GM18870 (cell line): ENCODE results near the gene C15orf39.
"Not testable (repeated sequence)": the region's sequence is repeated elsewhere in the genome, so short reads cannot be mapped to it uniquely, and the experiment has no call there.

Source experiments
- ATAC-seq: cut with Tn5 transposase; IDR thresholded peaks from one replicate; pipeline ENCODE4 v1.9.1; 2021; ENCODE audit warnings: moderate library complexity; ENCODE audit not compliant: unreplicated experiment

C15orf39 gene

GRCh38 chr15:75229191-75230015 is 27.7 kb downstream of the C15orf39 start:
- ATAC-seq: no peak

- no peak for ATAC-seq
Measured at GRCh38 chr15:75230016-75230343, 28.3 kb downstream of the C15orf39 start.

GRCh38 chr15:75230551-75231371 is 29.1 kb downstream of the C15orf39 start:
- no peak for ATAC-seq

- no peak for ATAC-seq
Measured at GRCh38 chr15:75231836-75232235, 30.2 kb downstream of the C15orf39 start.

GRCh38 chr15:75232252-75232813 is 30.7 kb downstream of the C15orf39 start:
- ATAC-seq: no peak

- no peak for ATAC-seq
Measured at GRCh38 chr15:75232826-75233503, 31.3 kb downstream of the C15orf39 start.

- no peak for ATAC-seq
Measured at GRCh38 chr15:75233504-75234190, 32.0 kb downstream of the C15orf39 start.

GRCh38 chr15:75234191-75234810 is 32.6 kb downstream of the C15orf39 start:
- ATAC-seq: no peak

GRCh38 chr15:75235051-75235673 is 33.5 kb downstream of the C15orf39 start:
- no peak for ATAC-seq

GRCh38 chr15:75235760-75236729 is 34.4 kb downstream of the C15orf39 start:
- no peak for ATAC-seq

- no peak for ATAC-seq
Measured at GRCh38 chr15:75237316-75237982, 35.8 kb downstream of the C15orf39 start.

GRCh38 chr15:75238150-75238549 is 36.5 kb downstream of the C15orf39 start:
- no peak for ATAC-seq

GRCh38 chr15:75245741-75246140 is 44.1 kb downstream of the C15orf39 start:
- not testable (repeated sequence) for ATAC-seq

- not testable (repeated sequence) for ATAC-seq
Measured at GRCh38 chr15:75248991-75249390, 47.3 kb downstream of the C15orf39 start.

GRCh38 chr15:75249726-75250125 is 48.0 kb downstream of the C15orf39 start:
- ATAC-seq: no peak

GRCh38 chr15:75251343-75251742 is 49.7 kb downstream of the C15orf39 start:
- ATAC-seq: not testable (repeated sequence)

GRCh38 chr15:75252285-75252684 is 50.6 kb downstream of the C15orf39 start:
- not testable (repeated sequence) for ATAC-seq

- ATAC-seq: not testable (repeated sequence)
Measured at GRCh38 chr15:75258034-75258433, 56.4 kb downstream of the C15orf39 start, which contains the start of gene GOLGA6C. TSS of gene GOLGA6C (plus strand) at chr15:75258334. CDS start at chr15:75258599, 265 bp downstream.
